Prostate gland (tissue), 2 donors: Measurements from ENCODE around the gene THAP5.
"Not testable (repeated sequence)": the region's sequence is repeated elsewhere in the genome, so short reads cannot be mapped to it uniquely, and the experiment has no call there.

Experiments used
- POLR2A ChIP-seq: fragments of 450-650 bp; IDR thresholded peaks from one replicate; pipeline ENCODE4 v1.6.1; 2016; ENCODE audit warnings: antibody characterized with exemption, mild to moderate bottlenecking
- POLR2AphosphoS5 ChIP-seq: sonication (generic); formaldehyde crosslinking; IDR thresholded peaks from one replicate; pipeline ENCODE4 v1.6.1; 2017; ENCODE audit warnings: antibody characterized with exemption
- TF ChIP-seq, protein P1 (sequence below), 4 experiments: fragments of 200-600 bp in 2 of 4; fragments of 450-650 bp in 2 of 4; sonication (generic) in 2 of 4; IDR thresholded peaks; 1 replicate in 3 of 4; 2 replicates in 1 of 4; pipeline ENCODE4 v1.5.1; 2016 to 2019; ENCODE audit warnings: antibody characterized with exemption in 4 of 4, mild to moderate bottlenecking in 2 of 4, moderate library complexity in 2 of 4

DNA sequence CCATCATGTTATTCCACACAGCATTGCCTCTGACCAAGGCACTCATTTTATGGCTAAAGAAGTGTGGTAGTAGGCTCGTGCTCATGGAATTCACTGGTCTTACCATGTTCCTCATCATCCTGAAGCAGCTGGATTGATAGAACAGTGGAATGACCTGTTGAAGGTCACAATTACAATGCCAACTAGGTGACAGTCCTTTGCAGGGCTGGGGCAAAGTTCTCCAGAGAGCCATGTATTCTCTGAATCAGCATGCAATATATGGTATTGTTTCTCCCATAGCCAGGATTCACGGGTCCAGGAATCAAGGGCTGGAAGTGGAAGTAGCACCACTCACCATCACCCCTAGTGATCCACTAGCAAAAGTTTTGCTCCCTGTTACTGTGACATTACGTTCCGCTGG, 30.8 kb downstream of the THAP5 start:
- not testable (repeated sequence) for TF ChIP-seq POLR2A, POLR2AphosphoS5
- TF ChIP-seq, protein P1, sequence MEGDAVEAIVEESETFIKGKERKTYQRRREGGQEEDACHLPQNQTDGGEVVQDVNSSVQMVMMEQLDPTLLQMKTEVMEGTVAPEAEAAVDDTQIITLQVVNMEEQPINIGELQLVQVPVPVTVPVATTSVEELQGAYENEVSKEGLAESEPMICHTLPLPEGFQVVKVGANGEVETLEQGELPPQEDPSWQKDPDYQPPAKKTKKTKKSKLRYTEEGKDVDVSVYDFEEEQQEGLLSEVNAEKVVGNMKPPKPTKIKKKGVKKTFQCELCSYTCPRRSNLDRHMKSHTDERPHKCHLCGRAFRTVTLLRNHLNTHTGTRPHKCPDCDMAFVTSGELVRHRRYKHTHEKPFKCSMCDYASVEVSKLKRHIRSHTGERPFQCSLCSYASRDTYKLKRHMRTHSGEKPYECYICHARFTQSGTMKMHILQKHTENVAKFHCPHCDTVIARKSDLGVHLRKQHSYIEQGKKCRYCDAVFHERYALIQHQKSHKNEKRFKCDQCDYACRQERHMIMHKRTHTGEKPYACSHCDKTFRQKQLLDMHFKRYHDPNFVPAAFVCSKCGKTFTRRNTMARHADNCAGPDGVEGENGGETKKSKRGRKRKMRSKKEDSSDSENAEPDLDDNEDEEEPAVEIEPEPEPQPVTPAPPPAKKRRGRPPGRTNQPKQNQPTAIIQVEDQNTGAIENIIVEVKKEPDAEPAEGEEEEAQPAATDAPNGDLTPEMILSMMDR (IDR thresholded peaks at IDR 0.05): not testable (repeated sequence)
